ENCODE measurements around the gene CLSTN1.
"Not testable (repeated sequence)": the region's sequence is repeated elsewhere in the genome, so short reads cannot be mapped to it uniquely, and the experiment has no call there.

The CLSTN1 gene

DNA sequence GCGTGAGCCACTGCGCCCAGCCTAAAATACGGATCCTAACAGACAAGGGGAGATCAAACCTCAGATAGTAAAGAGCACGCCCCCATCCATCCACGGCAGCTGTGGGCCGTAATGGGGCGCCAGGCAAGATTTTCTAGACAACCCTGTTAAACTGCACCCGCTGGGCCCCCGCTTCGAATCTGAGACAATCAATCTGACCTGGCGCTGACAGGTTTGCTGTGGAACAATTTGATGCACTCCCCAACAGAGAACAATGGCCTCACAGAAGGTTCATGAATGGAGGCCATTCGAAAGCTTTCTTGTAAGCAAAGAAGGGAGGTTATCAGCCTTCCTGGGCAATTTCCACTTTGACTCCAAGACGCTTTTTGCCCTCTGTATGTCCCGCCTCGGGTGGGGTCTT lies 30.5 kb downstream of the CLSTN1 start:
- H3K36me3 Mint-ChIP-seq (ENCODE audit: low read depth) = peaks cover 20% of the 10 kb centered on the region
- H3K4me3 Mint-ChIP-seq = no peak overlapping the region
- H3K27ac Mint-ChIP-seq = peak overlapping the region in 2 of 3 experiments; percentile 27 to 77
- peaks cover 43% of the 10 kb centered on the region for H3K4me1 Mint-ChIP-seq
- TF ChIP-seq, protein P1, sequence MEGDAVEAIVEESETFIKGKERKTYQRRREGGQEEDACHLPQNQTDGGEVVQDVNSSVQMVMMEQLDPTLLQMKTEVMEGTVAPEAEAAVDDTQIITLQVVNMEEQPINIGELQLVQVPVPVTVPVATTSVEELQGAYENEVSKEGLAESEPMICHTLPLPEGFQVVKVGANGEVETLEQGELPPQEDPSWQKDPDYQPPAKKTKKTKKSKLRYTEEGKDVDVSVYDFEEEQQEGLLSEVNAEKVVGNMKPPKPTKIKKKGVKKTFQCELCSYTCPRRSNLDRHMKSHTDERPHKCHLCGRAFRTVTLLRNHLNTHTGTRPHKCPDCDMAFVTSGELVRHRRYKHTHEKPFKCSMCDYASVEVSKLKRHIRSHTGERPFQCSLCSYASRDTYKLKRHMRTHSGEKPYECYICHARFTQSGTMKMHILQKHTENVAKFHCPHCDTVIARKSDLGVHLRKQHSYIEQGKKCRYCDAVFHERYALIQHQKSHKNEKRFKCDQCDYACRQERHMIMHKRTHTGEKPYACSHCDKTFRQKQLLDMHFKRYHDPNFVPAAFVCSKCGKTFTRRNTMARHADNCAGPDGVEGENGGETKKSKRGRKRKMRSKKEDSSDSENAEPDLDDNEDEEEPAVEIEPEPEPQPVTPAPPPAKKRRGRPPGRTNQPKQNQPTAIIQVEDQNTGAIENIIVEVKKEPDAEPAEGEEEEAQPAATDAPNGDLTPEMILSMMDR (IDR thresholded peaks at IDR 0.05; ENCODE audit: unreplicated experiment in 3 of 3) = no peak
- H3K9me3 Mint-ChIP-seq = no peaks in the 10 kb centered on the region
- peaks cover 3% of the 10 kb centered on the region for H3K27me3 Mint-ChIP-seq (ENCODE audit: low read depth)

DNA sequence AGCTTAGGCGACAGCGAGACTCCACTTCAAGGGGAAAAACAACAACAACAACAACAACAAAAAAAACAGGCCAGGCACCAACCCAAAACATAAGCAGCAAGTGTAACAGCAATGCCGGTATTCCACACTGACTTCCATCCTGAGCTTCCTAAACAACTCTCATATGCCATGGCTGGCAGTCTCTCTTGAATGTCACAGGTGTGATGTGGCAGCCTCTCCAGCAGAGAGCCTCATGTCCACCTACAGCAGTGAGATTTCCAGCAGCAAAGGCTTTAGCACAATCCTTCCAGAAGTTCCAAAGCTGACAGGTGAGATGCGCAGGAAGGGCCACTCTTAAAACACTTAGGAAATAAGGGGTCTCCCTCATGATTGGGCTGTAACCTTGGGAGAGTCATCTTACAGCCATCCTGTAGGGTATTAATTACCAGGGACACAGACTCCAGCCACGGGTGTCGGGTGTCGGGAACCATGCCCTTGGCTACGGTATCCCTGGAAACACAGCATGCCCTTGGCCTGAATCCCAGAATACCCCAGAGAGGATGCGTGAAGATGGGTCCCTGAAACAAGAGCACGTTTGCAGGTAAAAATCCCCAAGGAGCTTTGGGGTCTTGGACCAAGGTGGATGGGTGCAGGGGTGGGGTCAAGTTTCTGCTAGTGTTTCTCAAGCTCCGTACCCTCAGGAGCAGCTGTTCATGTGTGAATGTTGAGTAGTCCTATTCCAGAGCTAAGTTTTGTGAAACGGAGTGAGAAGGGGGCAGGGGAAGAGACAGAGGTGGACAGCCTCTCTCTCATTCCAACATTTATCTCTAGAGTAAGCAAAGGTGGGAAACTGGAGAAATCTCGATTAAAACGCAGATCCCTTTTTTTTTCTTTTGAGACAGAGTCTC lies 31.4 kb downstream of the CLSTN1 start:
- Mint-ChIP-seq H3K4me1 (peaks cover 38% of the 10 kb centered on the region), H3K27ac (peak overlapping the region; percentile 27 to 85 (median 68)), H3K36me3 (ENCODE audit: low read depth) (peaks cover 19% of the 10 kb centered on the region), H3K27me3 (ENCODE audit: low read depth) (no peaks in the 10 kb centered on the region), H3K9me3 (no peaks in the 10 kb centered on the region), H3K4me3 (no peak overlapping the region)
- TF ChIP-seq, protein P1 (IDR thresholded peaks at IDR 0.05; ENCODE audit: unreplicated experiment in 3 of 3) = peak in 1 of 3 experiments; percentile 11

DNA sequence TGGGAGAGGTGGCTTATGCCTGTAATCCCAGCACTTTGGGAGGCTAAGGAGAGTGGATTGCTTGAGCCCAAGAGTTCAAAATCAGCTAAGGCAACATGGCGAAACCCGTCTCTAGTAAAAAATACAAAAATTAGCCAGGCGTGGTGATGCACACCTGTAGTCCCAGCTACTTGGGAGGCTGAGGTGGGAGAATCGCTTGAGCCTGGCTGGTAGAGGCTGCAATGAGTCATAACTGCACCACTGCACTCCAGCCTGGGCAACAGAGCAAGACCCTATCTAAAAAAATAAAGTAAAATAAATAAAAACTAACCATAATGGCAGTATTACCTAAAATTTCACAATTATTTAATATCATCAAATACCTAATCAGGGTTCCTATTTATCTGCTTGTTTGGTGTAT lies 34.1 kb downstream of the CLSTN1 start:
- Mint-ChIP-seq H3K27ac (peak overlapping the region in 1 of 3 experiments; percentile 0), H3K4me1 (peaks cover 28% of the 10 kb centered on the region), H3K36me3 (ENCODE audit: low read depth) (peaks cover 19% of the 10 kb centered on the region)
- not testable (repeated sequence) for H3K9me3 Mint-ChIP-seq; H3K4me3 Mint-ChIP-seq; H3K27me3 Mint-ChIP-seq (ENCODE audit: low read depth)

DNA sequence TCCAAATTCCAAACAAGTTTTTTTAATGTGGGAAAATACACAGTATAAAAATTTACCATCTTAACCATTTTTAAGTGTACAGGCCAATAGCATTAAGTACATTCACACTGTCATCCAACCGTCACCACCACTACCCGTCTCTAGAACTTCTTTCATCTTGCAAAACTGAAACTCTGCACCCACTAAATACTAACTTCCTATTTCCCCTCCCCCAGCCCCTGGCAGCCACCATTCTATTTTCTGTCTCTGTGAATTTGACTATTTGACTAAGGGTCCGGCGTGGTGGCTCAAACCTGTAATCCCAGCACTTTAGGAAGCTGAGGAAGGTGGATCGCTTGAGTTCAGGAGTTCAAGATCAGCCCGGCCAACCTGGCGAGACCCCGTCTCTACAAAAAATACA lies 36.1 kb downstream of the CLSTN1 start:
- no peaks in the 10 kb centered on the region for H3K9me3 Mint-ChIP-seq
- peaks cover 19% of the 10 kb centered on the region for H3K36me3 Mint-ChIP-seq (ENCODE audit: low read depth)
- H3K27me3 Mint-ChIP-seq (ENCODE audit: low read depth) = no peaks in the 10 kb centered on the region
- H3K27ac Mint-ChIP-seq = no peak overlapping the region
- TF ChIP-seq, protein P1 (IDR thresholded peaks at IDR 0.05; ENCODE audit: unreplicated experiment in 3 of 3) = no peak
- peaks cover 9% of the 10 kb centered on the region for H3K4me1 Mint-ChIP-seq
- H3K4me3 Mint-ChIP-seq = no peak overlapping the region

DNA sequence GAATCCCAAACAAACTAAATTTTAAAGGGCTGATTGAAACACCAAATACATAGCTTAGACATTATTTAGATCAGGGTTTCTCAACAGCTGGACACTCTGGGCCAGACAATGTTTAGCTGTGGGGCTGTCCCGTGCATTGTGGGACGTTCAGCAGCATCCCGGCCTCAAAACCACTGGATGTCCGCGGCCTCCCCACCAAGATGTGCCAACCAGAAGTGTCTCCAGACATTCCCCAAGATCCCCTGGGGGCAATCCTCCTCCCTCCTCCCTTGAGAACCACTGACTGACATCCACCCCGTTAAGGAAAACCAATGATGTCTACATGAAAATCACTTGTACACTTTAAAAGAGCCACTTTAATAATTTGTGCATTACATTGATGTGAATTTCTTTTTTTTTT lies 38.4 kb downstream of the CLSTN1 start:
- Mint-ChIP-seq H3K27ac (peak overlapping the region in 1 of 3 experiments; percentile 43), H3K9me3 (no peaks in the 10 kb centered on the region), H3K4me3 (no peak overlapping the region), H3K27me3 (ENCODE audit: low read depth) (no peaks in the 10 kb centered on the region), H3K36me3 (ENCODE audit: low read depth) (peaks cover 13% of the 10 kb centered on the region), H3K4me1 (no peaks in the 10 kb centered on the region)
- TF ChIP-seq, protein P1 (IDR thresholded peaks at IDR 0.05; ENCODE audit: unreplicated experiment in 3 of 3) = no peak

DNA sequence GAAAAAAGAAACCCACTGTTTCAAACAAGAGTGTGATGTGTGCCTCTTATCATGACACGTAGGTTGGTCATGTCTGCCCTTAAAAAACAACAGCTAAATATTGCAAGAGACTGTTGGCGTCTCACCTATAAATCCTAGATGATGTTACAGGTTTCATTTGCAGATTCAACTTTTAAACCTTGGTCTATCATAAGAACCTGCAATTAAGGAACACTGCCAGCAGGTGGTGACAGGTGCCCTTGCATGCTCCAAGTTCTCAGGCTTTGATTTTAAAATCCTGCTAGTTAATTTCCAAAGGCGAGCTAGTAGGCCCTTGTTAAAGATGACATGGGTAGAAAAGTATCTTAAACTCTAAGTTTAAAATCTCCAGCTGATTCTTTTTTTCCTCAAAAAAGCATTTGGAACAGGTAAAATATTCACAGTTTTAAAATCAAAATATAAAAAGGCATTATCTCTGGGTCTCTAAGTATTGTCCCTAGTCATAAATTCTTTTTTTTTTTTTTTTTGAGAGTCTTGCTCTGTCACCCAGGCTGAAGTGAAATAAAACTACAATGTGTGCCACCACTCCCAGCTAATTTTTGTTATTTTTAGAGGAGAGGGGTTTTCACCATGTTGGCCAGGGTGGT lies 39.1 kb downstream of the CLSTN1 start:
- Mint-ChIP-seq H3K9me3 (no peaks in the 10 kb centered on the region), H3K27ac (peak overlapping the region in 1 of 3 experiments; percentile 43), H3K4me3 (no peak overlapping the region), H3K4me1 (no peaks in the 10 kb centered on the region), H3K36me3 (ENCODE audit: low read depth) (peaks cover 8% of the 10 kb centered on the region), H3K27me3 (ENCODE audit: low read depth) (no peaks in the 10 kb centered on the region)
- TF ChIP-seq, protein P1 (IDR thresholded peaks at IDR 0.05; ENCODE audit: unreplicated experiment in 3 of 3) = peak; percentile 67 to 83 (median 69)
